ENCODE results near the gene SLC36A3.

The SLC36A3 gene

DNA sequence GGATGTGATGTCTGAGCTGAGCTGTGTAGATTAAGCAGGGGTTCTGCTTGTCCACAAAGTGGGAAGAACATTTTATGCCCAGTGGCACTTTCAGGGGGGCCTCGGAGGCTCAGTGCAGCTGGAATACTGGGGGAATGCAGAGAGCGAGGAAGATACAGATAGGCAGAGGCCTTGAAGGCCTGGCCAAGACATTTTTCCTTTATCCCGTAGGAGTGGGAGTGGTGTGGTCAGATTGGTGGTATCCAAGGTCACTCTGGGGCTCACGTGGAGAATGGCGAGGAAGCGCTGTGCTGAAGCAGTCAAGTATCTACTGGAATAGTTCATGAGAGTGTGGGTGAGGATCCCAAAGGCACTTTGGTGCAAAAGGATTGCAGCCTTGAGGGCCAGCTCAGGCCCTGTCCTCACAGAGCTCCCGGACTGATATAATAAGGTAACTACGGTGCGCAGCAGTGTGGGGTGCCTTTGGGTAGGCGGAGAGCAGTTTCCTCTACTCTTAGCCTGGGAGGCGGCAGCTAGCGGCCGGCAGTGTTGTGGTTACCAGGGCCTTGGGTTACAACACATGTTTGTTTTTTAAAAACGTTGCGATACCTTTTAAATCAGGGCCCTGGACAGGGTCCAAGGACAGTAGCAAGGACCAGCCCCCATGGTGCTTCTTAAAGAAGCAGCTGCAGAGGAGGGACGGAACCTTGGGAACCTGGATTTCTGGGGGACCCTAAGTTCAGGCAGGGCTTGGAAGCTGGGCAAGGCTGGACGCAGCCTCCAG is 68.9 kb downstream of the SLC36A3 start:
- no peaks in the 10 kb centered on the region for H3K27me3 ChIP-seq (ENCODE audit: insufficient read depth, poor library complexity, severe bottlenecking)
- no peak overlapping the region for H3K27ac ChIP-seq (replicated peaks)
- no peak overlapping the region for H3K4me3 ChIP-seq (replicated peaks; ENCODE audit: insufficient read depth, low read length)
- DNase-seq (ENCODE audit: low read depth in 1 of 2, low spot score in 1 of 2), result peak in 1 of 2 experiments; percentile 79
- TF ChIP-seq POLR2AphosphoS5 (IDR thresholded peaks at IDR 0.05; ENCODE audit: low read depth) (0 out of 2 replicates have a peak, but pooled peaks have one; percentile 18), REST (IDR thresholded peaks at IDR 0.05; ENCODE audit: insufficient replicate concordance, low read depth) (no peak)

DNA sequence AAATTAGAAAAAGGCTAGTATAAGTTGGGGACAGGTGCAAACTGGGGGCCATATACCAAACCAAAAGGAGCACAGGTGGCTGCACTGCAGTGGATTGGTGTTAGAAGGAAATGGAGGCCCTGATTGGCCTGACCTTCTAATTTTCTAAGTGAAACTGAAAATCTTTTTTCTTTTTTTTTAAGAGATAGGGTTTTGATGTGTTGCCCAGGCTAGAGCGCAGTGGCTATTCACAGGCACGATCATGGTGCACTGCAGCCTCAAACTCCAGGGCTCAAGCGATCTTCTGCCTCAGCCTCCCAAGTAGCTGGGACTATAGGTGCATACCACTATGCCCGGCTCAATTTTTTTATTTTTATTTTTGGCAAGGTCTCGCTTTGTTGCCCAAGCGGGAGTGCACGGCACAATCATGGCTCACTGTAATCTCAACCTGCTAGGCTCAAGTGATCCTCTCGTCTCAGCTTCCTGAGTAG is 69.9 kb downstream of the SLC36A3 start:
- no peak for DNase-seq (ENCODE audit: low read depth in 1 of 2, low spot score in 1 of 2)
- H3K27me3 ChIP-seq (ENCODE audit: insufficient read depth, poor library complexity, severe bottlenecking), result no peaks in the 10 kb centered on the region
- no peak overlapping the region for H3K27ac ChIP-seq (replicated peaks)
- no peak for TF ChIP-seq POLR2AphosphoS5 (IDR thresholded peaks at IDR 0.05; ENCODE audit: low read depth)
- H3K4me3 ChIP-seq (replicated peaks; ENCODE audit: insufficient read depth, low read length), result no peak overlapping the region

DNA sequence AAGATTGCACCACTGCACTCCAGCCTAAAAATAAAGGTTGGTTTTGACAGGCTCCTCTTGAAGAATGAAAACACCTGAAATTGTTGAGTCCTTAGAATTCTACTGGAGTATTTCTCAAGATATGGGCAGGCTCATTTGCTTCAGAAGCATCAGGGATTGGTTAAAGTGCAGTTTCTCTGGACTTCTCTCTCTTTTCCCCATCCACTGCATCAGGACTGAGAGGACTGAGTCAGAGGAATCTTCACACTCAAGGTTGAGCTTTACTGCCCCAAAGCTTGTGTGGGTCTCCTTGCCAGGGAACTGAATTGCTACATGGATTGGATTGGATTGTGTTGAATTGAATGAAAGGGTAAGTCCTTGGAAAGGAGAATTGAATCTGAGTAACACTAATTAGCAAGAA is 72.2 kb downstream of the SLC36A3 start:
- TF ChIP-seq POLR2AphosphoS5 (IDR thresholded peaks at IDR 0.05; ENCODE audit: low read depth) (no peak), CTCF (IDR thresholded peaks at IDR 0.05; ENCODE audit: insufficient read depth, low read length) (no peak), GABPA (IDR thresholded peaks at IDR 0.05; ENCODE audit: low read depth) (no peak), SPI1 (IDR thresholded peaks at IDR 0.05; ENCODE audit: borderline replicate concordance, low read depth) (no peak), REST (IDR thresholded peaks at IDR 0.05; ENCODE audit: insufficient replicate concordance, low read depth) (no peak)
- Histone ChIP-seq H3K4me3 (replicated peaks; ENCODE audit: insufficient read depth, low read length) (no peak overlapping the region), H3K27ac (replicated peaks) (no peak overlapping the region), H3K27me3 (ENCODE audit: insufficient read depth, poor library complexity, severe bottlenecking) (no peaks in the 10 kb centered on the region)
- no peak for DNase-seq (ENCODE audit: low read depth in 1 of 2, low spot score in 1 of 2)

DNA sequence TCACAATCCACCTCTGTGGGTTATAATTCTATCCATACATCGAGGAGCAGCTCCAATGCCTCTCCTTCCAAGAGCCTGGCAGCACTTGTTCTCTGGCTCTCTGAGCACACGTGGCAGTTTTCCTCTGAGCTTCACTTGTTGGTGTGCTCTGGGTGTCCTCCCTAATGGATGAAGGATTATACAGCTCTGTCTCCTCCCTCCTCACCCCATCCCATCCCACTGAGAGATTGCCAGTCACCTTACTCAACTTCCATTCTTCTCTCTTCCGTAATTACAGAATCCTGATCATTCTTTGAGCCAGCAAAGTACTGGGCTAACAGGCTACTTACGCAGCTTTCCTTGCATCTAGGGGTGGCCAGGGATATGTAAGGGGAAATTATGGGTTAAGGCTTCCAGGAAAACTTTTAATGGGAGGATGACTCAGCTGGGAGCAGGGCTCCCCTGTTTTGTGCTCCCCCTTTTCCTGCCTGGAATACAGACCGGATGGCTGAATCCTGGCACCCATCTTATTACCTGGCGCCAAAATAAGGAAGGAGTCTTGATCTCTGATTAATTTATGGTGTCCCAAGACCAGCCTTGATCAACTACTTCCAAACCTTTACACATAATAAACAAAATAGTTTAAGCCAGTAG is 73.4 kb downstream of the SLC36A3 start:
- H3K27me3 ChIP-seq (ENCODE audit: insufficient read depth, poor library complexity, severe bottlenecking), result no peaks in the 10 kb centered on the region
- no peak for DNase-seq (ENCODE audit: low read depth in 1 of 2, low spot score in 1 of 2)
- no peak for TF ChIP-seq REST (IDR thresholded peaks at IDR 0.05; ENCODE audit: insufficient replicate concordance, low read depth)
- TF ChIP-seq CTCF (IDR thresholded peaks at IDR 0.05; ENCODE audit: insufficient read depth, low read length), result no peak
- TF ChIP-seq GABPA (IDR thresholded peaks at IDR 0.05; ENCODE audit: low read depth), result no peak
- TF ChIP-seq SPI1 (IDR thresholded peaks at IDR 0.05; ENCODE audit: borderline replicate concordance, low read depth), result no peak
- TF ChIP-seq POLR2AphosphoS5 (IDR thresholded peaks at IDR 0.05; ENCODE audit: low read depth), result no peak

More for the DNA sequence above, 73.4 kb downstream of the SLC36A3 start:
- no peak overlapping the region for H3K27ac ChIP-seq (replicated peaks)
- H3K4me3 ChIP-seq (replicated peaks; ENCODE audit: insufficient read depth, low read length), result no peak overlapping the region

Measured in HL-60 (cell line).